ENCODE results near the gene CERS1.

- TF ChIP-seq CTCF (IDR thresholded peaks at IDR 0.05) (no peak), CBX8 (IDR thresholded peaks at IDR 0.05) (no peak), POLR2A (IDR thresholded peaks at IDR 0.05; ENCODE audit: low read length) (no peak), RAD21 (conservative IDR thresholded peaks at IDR 0.05 in 1 of 2, IDR thresholded peaks at IDR 0.05 in 1 of 2) (no peak)
These were observed 24.4 kb downstream of the CERS1 start for GRCh38 chr19:18871543-18871942.
